ENCODE results near the gene ST7L. TPM values are rescaled to one million over a fixed set of nuclear protein-coding genes. Genes with fewer than 3 reads are reported as not detected.

Gene ST7L
- 10 to 100 TPM; 11.9 to 12.2 TPM for total RNA-seq

GRCh38 chr1:112618721-112619517, at the start of gene ST7L:
TSS of gene ST7L (minus strand) at chr1:112619141. CDS start at chr1:112619113, 28 bp downstream.
- Mint-ChIP-seq H3K27me3 (no peaks in the 10 kb centered on the region), H3K4me3 (peak within 1 kb of the TSS; percentile 99), H3K27ac (peak within 1 kb of the TSS; percentile 100), H3K36me3 (ENCODE audit: low read depth) (peaks cover 36% of the 10 kb centered on the region), H3K4me1 (ENCODE audit: low read depth) (peaks cover 22% of the 10 kb centered on the region), H3K9me3 (no peaks in the 10 kb centered on the region)
- intact Hi-C loops (cut with micrococcal nuclease) = loop anchor here (10.0 kb wide), 2 partner anchors 86 to 114 kb away; partner anchors contain the start of genes RHOC and WNT2B
- POLR2A ChIA-PET = interaction anchor here (0.7 to 6.8 kb wide), 15 partner anchors 12 to 334 kb away, joined by 3 to 50 read pairs (median 5); partner anchors contain the start of genes MOV10, PPM1J and WNT2B
- DNase-seq = peak; percentile 70
- CTCF ChIA-PET = interaction anchor here (0.7 to 3.2 kb wide), 9 partner anchors 17 to 1363 kb away, joined by 3 to 12 read pairs (median 4); partner anchors contain the start of genes MOV10 and RHOC
- peak; percentile 18 for ATAC-seq
- no peak for TF ChIP-seq CTCF (IDR thresholded peaks at IDR 0.05)

- Mint-ChIP-seq H3K27me3 (no peaks in the 10 kb centered on the region), H3K4me1 (ENCODE audit: low read depth) (peaks cover 34% of the 10 kb centered on the region), H3K36me3 (ENCODE audit: low read depth) (peaks cover 69% of the 10 kb centered on the region), H3K4me3 (no peak overlapping the region), H3K27ac (peak overlapping the region; percentile 55), H3K9me3 (no peaks in the 10 kb centered on the region)
- CTCF ChIA-PET = no interaction called here
- intact Hi-C loops (cut with micrococcal nuclease) = no loop called here
- no peak for ATAC-seq
- TF ChIP-seq CTCF (IDR thresholded peaks at IDR 0.05) = no peak
- DNase-seq = no peak
- POLR2A ChIA-PET = no interaction called here
These were observed 48.0 kb upstream of the ST7L start for GRCh38 chr1:112666946-112667345.

- peaks cover 34% of the 10 kb centered on the region for H3K4me1 Mint-ChIP-seq (ENCODE audit: low read depth)
- H3K4me3 Mint-ChIP-seq = no peak overlapping the region
- ChIA-PET CTCF (interaction anchor here (2.0 kb wide), 1 partner anchor 7 kb away, joined by 5 read pairs; no protein-coding TSS in a partner anchor), POLR2A (interaction anchor here (1.2 to 6.1 kb wide), 4 partner anchors 8 to 49 kb away, joined by 3 to 41 read pairs (median 4); partner anchors contain the start of genes CAPZA1, MOV10, PPM1J and ST7L)
- peaks cover 71% of the 10 kb centered on the region for H3K36me3 Mint-ChIP-seq (ENCODE audit: low read depth)
- intact Hi-C loops (cut with micrococcal nuclease) = no loop called here
- TF ChIP-seq CTCF (IDR thresholded peaks at IDR 0.05) = no peak
- no peak for ATAC-seq
- H3K27ac Mint-ChIP-seq = peak overlapping the region; percentile 50
- H3K27me3 Mint-ChIP-seq = no peaks in the 10 kb centered on the region
- H3K9me3 Mint-ChIP-seq = no peaks in the 10 kb centered on the region
- no peak for DNase-seq
These were observed 46.9 kb upstream of the ST7L start for GRCh38 chr1:112665857-112666256.

- Mint-ChIP-seq H3K9me3 (no peaks in the 10 kb centered on the region), H3K27ac (peak overlapping the region; percentile 56), H3K36me3 (ENCODE audit: low read depth) (peaks cover 56% of the 10 kb centered on the region), H3K4me1 (ENCODE audit: low read depth) (peaks cover 27% of the 10 kb centered on the region), H3K27me3 (no peaks in the 10 kb centered on the region), H3K4me3 (no peak overlapping the region)
- intact Hi-C loops (cut with micrococcal nuclease) = no loop called here
- TF ChIP-seq CTCF (IDR thresholded peaks at IDR 0.05) = no peak
- ChIA-PET POLR2A (interaction anchor here (1.1 to 4.4 kb wide), 3 partner anchors 10 to 32 kb away, joined by 3 to 17 read pairs (median 3); partner anchors contain the start of genes CAPZA1, MOV10 and ST7L), CTCF (interaction anchor here (1.0 to 1.6 kb wide), 2 partner anchors 10 to 19 kb away, joined by 3 to 5 read pairs; no protein-coding TSS in a partner anchor)
- ATAC-seq (no peak), DNase-seq (no peak)
These were observed 32.3 kb upstream of the ST7L start for GRCh38 chr1:112651205-112651604.

GRCh38 chr1:112646225-112646624, 27.3 kb upstream of the ST7L start:
- intact Hi-C loops (cut with micrococcal nuclease) = no loop called here
- H3K4me1 Mint-ChIP-seq (ENCODE audit: low read depth) = peaks cover 44% of the 10 kb centered on the region
- H3K36me3 Mint-ChIP-seq (ENCODE audit: low read depth) = peaks cover 70% of the 10 kb centered on the region
- H3K27ac Mint-ChIP-seq = peak overlapping the region; percentile 49
- no peaks in the 10 kb centered on the region for H3K9me3 Mint-ChIP-seq
- no peak for TF ChIP-seq CTCF (IDR thresholded peaks at IDR 0.05)
- no peak overlapping the region for H3K4me3 Mint-ChIP-seq
- DNase-seq = no peak
- H3K27me3 Mint-ChIP-seq = no peaks in the 10 kb centered on the region
- ChIA-PET CTCF (no interaction called here), POLR2A (interaction anchor here (1.0 to 1.1 kb wide), 2 partner anchors 16 to 29 kb away, joined by 3 to 4 read pairs; partner anchors contain the start of gene MOV10)
- ATAC-seq = no peak
